Activated CD4-positive, alpha-beta T cell treated with anti-CD3 and anti-CD28 coated beads, Interleukin-2, amount 50 U/mL, for 1 hour (primary cell): ENCODE results near the gene ERI3.

Experiments used
- DNase-seq: peaks from one replicate; pipeline ENCODE4 v3.0.0-alpha.2; 2020

ERI3 gene

GRCh38 chr1:44315521-44315920 lies 39.5 kb downstream of the ERI3 start:
- no peak for DNase-seq

GRCh38 chr1:44314452-44314851 lies 40.6 kb downstream of the ERI3 start:
- no peak for DNase-seq

- DNase-seq: no peak
Observed at GRCh38 chr1:44313265-44313918, 41.7 kb downstream of the ERI3 start.

GRCh38 chr1:44312399-44313196 lies 42.5 kb downstream of the ERI3 start:
- no peak for DNase-seq

GRCh38 chr1:44310006-44310405 lies 45.1 kb downstream of the ERI3 start:
- no peak for DNase-seq

- no peak for DNase-seq
Observed at GRCh38 chr1:44305962-44306422, 49.1 kb downstream of the ERI3 start.

- DNase-seq: no peak
Observed at GRCh38 chr1:44303532-44303931, 51.5 kb downstream of the ERI3 start.

GRCh38 chr1:44302541-44302940 lies 52.5 kb downstream of the ERI3 start:
- DNase-seq: no peak

- DNase-seq: no peak
Observed at GRCh38 chr1:44301442-44301841, 53.6 kb downstream of the ERI3 start.

- DNase-seq: no peak
Observed at GRCh38 chr1:44300852-44301251, 54.2 kb downstream of the ERI3 start.

- no peak for DNase-seq
Observed at GRCh38 chr1:44297695-44298400, 57.2 kb downstream of the ERI3 start.

- DNase-seq: no peak
Observed at GRCh38 chr1:44296806-44297205, 58.3 kb downstream of the ERI3 start.

- DNase-seq: no peak
Observed at GRCh38 chr1:44296086-44296485, 59.0 kb downstream of the ERI3 start.

GRCh38 chr1:44294588-44295007 lies 60.5 kb downstream of the ERI3 start:
- DNase-seq: no peak

- no peak for DNase-seq
Observed at GRCh38 chr1:44293761-44294315, 61.2 kb downstream of the ERI3 start.

- no peak for DNase-seq
Observed at GRCh38 chr1:44292651-44293050, 62.4 kb downstream of the ERI3 start.

GRCh38 chr1:44290250-44291094 lies 64.6 kb downstream of the ERI3 start:
- no peak for DNase-seq

GRCh38 chr1:44289530-44289929 lies 65.5 kb downstream of the ERI3 start:
- DNase-seq: no peak

- no peak for DNase-seq
Observed at GRCh38 chr1:44288883-44289282, 66.2 kb downstream of the ERI3 start.

- DNase-seq: no peak
Observed at GRCh38 chr1:44284184-44284583, 70.9 kb downstream of the ERI3 start.

GRCh38 chr1:44283524-44284173 lies 71.4 kb downstream of the ERI3 start:
- DNase-seq: no peak
